HG02938 (cell line): ENCODE data around the gene MEG3.

Source experiments
- ATAC-seq: cut with Tn5 transposase; IDR thresholded peaks from one replicate; pipeline ENCODE4 v1.9.1; 2021; ENCODE audit warnings: mild to moderate bottlenecking, moderate library complexity; ENCODE audit not compliant: unreplicated experiment

The MEG3 gene

GRCh38 chr14:100893228-100893601 lies 67.3 kb downstream of the MEG3 start:
- no peak for ATAC-seq

GRCh38 chr14:100893760-100894159 lies 67.8 kb downstream of the MEG3 start:
- no peak for ATAC-seq

GRCh38 chr14:100894416-100894815 lies 68.5 kb downstream of the MEG3 start:
- no peak for ATAC-seq

- no peak for ATAC-seq
These were observed 69.5 kb downstream of the MEG3 start for GRCh38 chr14:100895411-100895810.

GRCh38 chr14:100896369-100897060 lies 70.6 kb downstream of the MEG3 start:
- no peak for ATAC-seq

- ATAC-seq = no peak
These were observed 72.5 kb downstream of the MEG3 start for GRCh38 chr14:100898465-100898864.

- no peak for ATAC-seq
These were observed 73.3 kb downstream of the MEG3 start for GRCh38 chr14:100898935-100899883.

GRCh38 chr14:100899884-100900771 lies 74.2 kb downstream of the MEG3 start:
- ATAC-seq = no peak

- ATAC-seq = no peak
These were observed 75.0 kb downstream of the MEG3 start for GRCh38 chr14:100900837-100901390.

- no peak for ATAC-seq
These were observed 75.7 kb downstream of the MEG3 start for GRCh38 chr14:100901391-100902183.

GRCh38 chr14:100902295-100903133 lies 76.6 kb downstream of the MEG3 start:
- ATAC-seq = no peak

GRCh38 chr14:100903134-100903468 lies 77.2 kb downstream of the MEG3 start:
- ATAC-seq = no peak

- ATAC-seq = no peak
These were observed 77.8 kb downstream of the MEG3 start, which contains the start of gene RTL1 for GRCh38 chr14:100903672-100904185. Gene RTL1, minus strand, starts transcription at chr14:100903722. Its CDS starts 18,934 bp downstream, at chr14:100884788.

- no peak for ATAC-seq
These were observed 78.6 kb downstream of the MEG3 start for GRCh38 chr14:100904307-100905087.

GRCh38 chr14:100905166-100905565 lies 79.2 kb downstream of the MEG3 start:
- ATAC-seq = no peak

GRCh38 chr14:100906420-100906819 lies 80.5 kb downstream of the MEG3 start:
- no peak for ATAC-seq

GRCh38 chr14:100907240-100907639 lies 81.3 kb downstream of the MEG3 start:
- no peak for ATAC-seq

GRCh38 chr14:100909439-100909838 lies 83.5 kb downstream of the MEG3 start:
- no peak for ATAC-seq
